Choroid plexus epithelial cell (primary cell): ENCODE measurements around the gene GEMIN7.

Experiments
- DNase-seq: peaks from one replicate; pipeline ENCODE4 v3.0.0-alpha.2; 2010; ENCODE audit warnings: low read depth
- H3K4me3 ChIP-seq: 2 replicates; pipeline ENCODE4 v1.5.1; 2011; ENCODE audit warnings: low read depth, mild to moderate bottlenecking, control low read depth, low read length, moderate library complexity
- CTCF ChIP-seq: conservative IDR thresholded peaks from 2 replicates; pipeline ENCODE4 v1.5.1; 2011; ENCODE audit warnings: low read depth, mild to moderate bottlenecking, control low read depth, inconsistent platforms, low read length, moderate library complexity

GEMIN7 gene

GRCh38 chr19:45137179-45137761, 58.2 kb downstream of the GEMIN7 start:
- no peak for TF ChIP-seq CTCF
- no peak overlapping the region for H3K4me3 ChIP-seq
- no peak for DNase-seq

- no peak for DNase-seq
- no peak for TF ChIP-seq CTCF
- H3K4me3 ChIP-seq, result no peak overlapping the region
Measured at GRCh38 chr19:45138303-45138751, 59.3 kb downstream of the GEMIN7 start.

GRCh38 chr19:45139286-45140143, 60.5 kb downstream of the GEMIN7 start:
- TF ChIP-seq CTCF, result no peak
- H3K4me3 ChIP-seq, result no peak overlapping the region

GRCh38 chr19:45140144-45140503, 61.1 kb downstream of the GEMIN7 start:
- no peak overlapping the region for H3K4me3 ChIP-seq
- TF ChIP-seq CTCF, result no peak

More at GRCh38 chr19:45139286-45140143, 60.5 kb downstream of the GEMIN7 start:
- no peak for DNase-seq

GRCh38 chr19:45140533-45140932, 61.5 kb downstream of the GEMIN7 start:
- TF ChIP-seq CTCF, result no peak
- H3K4me3 ChIP-seq, result no peak overlapping the region
- DNase-seq, result no peak

More at GRCh38 chr19:45140144-45140503, 61.1 kb downstream of the GEMIN7 start:
- no peak for DNase-seq
